GM10266 (cell line): ENCODE data around the gene PRR23E.

Experiments
- DNase-seq: peaks from one replicate; pipeline ENCODE4 v3.0.0; 2012; ENCODE audit errors: extremely low spot score
- TF ChIP-seq, protein P1 (sequence below): IDR thresholded peaks from 2 replicates; pipeline ENCODE4 v1.5.1; 2012; ENCODE audit warnings: mild to moderate bottlenecking, low read depth; ENCODE audit not compliant: control insufficient read depth, insufficient read depth; ENCODE audit errors: missing control alignments

PRR23E gene

DNA sequence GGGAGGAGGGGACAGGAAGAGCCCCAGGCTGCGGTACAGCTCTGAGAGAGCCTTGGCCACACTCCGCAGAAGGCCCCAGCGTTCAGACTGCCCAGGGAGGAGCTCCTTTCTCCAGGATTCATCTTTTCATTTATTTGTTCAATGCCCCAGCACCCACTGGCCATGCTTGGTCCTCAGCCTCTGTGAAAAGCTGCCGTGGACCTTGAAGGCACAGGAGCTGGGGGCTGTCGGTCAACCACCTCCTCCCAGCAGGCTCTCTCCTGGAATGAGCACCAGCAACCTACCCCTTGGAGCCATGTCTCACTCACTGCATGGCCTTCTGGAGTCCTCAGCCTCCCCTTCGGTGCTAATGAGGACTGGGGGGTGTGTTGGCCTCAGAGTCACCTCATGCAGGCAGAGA is 21.6 kb upstream of the PRR23E start:
- TF ChIP-seq, protein P1, sequence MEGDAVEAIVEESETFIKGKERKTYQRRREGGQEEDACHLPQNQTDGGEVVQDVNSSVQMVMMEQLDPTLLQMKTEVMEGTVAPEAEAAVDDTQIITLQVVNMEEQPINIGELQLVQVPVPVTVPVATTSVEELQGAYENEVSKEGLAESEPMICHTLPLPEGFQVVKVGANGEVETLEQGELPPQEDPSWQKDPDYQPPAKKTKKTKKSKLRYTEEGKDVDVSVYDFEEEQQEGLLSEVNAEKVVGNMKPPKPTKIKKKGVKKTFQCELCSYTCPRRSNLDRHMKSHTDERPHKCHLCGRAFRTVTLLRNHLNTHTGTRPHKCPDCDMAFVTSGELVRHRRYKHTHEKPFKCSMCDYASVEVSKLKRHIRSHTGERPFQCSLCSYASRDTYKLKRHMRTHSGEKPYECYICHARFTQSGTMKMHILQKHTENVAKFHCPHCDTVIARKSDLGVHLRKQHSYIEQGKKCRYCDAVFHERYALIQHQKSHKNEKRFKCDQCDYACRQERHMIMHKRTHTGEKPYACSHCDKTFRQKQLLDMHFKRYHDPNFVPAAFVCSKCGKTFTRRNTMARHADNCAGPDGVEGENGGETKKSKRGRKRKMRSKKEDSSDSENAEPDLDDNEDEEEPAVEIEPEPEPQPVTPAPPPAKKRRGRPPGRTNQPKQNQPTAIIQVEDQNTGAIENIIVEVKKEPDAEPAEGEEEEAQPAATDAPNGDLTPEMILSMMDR, result no peak
- DNase-seq, result no peak

DNA sequence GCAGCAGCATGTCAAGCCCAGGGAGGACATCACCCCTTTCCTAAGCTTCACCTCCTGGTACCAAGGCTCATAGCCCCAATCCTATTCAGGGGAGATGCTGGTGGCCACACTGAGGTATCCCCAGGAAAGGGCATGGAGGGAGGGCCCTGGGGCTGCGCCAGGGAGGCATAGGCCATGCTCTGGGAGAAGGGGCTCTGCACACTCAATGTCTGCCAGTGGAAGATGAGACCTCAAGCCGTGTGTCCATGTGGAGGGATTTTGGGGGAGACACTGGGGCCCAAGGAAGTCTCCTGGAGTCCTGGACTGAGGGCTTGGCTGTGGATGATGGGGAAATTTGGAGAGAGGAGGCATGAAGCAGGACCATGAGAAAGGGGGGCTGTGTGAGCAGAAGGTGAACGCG is 21.2 kb upstream of the PRR23E start:
- DNase-seq, result no peak
- TF ChIP-seq, protein P1, result no peak

DNA sequence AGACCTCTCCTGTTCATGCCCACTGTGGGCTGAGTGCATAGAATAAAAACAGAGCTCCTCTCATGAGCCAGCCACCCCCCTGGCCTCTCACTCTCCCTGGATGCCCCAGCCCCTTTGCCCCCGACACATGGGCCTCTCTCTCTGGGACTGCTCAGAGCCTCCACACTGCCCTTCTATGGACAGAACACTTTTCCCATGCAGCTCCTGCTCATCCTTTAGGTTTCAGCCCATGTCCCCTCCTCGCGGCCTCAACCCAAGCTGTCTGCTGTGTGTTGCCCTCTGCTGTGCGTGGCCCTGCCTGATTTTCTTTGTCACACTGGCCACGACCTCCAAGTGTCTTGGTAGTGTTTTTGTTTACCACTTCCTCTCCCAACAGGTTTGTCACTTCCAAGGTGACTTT is 20.7 kb upstream of the PRR23E start:
- TF ChIP-seq, protein P1, result no peak
- no peak for DNase-seq

DNA sequence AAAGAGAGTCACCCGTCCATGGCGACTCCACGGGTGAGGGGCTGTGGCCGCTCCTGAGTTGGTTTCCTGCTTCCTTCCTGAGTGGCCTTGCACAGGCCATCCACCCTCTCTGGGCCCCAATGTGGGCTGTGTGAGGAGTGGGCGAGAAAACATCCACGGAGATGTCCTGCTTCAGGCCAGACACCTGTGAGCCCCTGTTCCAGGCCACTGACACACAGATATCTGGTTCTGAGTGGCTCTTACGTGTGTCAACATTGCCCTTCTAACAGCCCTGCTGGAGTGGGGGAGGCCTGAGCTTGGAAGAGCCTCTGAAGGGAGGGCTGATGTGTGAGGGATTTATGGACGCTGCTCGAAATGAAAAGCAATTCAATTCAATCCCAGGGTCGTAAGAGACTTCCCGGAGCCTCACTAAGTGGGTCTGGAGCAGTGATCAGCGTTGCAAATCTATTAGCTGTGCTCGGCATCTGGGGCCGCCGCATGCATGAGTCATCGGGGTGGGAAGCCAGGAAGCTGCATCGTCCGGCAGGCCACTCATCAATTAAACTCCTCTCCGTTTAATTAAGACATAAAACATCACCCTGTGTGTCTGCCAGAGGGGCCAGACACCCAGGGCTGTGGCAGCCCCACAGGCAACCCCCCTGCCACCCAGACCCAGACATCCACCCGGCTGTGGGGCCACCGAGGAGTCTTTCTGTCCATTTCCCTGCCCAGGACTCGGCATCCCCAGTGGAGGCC is 20.0 kb upstream of the PRR23E start:
- DNase-seq, result no peak
- TF ChIP-seq, protein P1, result no peak

DNA sequence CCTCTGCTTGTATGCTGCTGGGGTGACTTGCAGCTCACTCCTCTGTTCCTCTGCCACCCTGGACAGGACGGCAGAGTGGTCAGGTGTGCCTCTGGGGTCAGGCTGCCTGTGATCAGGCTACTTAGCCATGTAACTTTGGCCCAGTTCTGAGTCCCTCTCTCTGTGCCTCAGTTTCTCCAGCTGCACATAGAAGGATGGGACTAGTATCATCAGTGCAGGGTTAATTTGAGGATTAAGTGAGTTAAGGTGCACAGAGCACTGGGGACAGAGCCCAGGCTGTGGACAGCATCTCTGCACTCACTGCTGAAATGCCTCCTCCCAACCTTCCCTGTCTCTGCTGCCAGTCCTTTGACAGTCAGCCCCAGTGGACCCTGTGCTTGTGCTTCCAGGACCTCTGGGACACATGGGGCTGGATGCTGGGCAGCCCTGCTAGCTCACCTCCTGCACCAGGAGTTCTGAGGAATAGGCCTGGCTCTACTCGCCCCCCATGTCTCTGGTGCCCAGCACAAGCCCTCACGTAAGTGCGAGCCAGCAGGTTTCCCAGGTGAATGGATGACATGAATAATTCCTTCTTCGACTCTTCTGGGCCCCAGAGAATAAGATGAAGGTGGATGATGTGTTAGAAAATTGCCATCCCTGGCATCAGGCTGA is 19.3 kb upstream of the PRR23E start:
- DNase-seq, result no peak
- TF ChIP-seq, protein P1, result no peak

DNA sequence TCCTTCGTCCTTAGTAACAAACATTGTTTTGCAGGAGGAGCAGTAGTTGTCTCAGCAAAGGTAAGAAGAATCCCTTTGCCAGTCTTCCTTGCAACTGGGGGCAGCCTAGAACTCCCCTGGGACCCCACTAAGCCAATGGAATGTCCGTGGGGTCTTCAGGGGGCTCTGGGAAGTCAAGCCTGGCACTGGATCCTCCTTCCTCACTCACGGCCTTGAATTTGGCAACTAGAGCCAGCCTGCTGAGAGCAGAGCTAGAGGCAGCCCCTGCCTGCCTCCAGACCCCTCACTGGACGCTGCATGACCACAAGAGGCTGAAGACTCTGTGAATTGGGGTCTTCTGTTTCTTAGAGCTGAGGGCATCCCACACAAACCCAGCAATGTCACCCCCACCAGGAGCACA is 18.6 kb upstream of the PRR23E start:
- TF ChIP-seq, protein P1, result no peak
- no peak for DNase-seq

DNA sequence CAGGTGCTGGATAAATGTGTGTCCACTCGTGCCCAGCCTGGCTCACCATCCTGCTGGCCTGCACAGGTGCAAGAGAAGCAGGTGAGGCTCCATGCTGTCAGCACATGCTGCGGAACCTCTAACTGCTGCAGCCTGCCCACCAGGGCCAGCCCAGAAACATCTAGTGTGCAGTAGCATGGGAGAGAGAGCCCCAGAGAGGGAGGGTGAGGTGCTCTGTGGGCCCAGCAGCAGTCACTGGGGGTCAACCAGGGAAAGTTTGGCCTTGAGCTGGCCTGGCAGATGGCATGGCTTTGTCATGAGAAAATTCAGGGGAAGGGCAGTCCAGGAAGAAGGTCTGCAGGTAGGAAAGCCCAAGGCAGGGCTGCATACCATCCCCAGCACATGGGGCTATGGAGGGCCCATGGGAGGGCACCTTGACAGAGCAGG is 18.2 kb upstream of the PRR23E start:
- TF ChIP-seq, protein P1, result no peak
- no peak for DNase-seq
